Measurements from ENCODE around the gene ECHDC1.

GRCh38 chr6:127382413-127382812 is 39.0 kb upstream of the ECHDC1 start:
- TF ChIP-seq EZH2 (IDR thresholded peaks at IDR 0.05) = no peak
- TF ChIP-seq POLR2AphosphoS5 (IDR thresholded peaks at IDR 0.05; ENCODE audit: borderline replicate concordance, low read depth, low read length) = no peak
- no peak for TF ChIP-seq FOXP2 (optimal IDR thresholded peaks at IDR 0.05; ENCODE audit: control extremely low read depth, extremely low read length, insufficient read depth)

Measured in SK-N-MC (cell line).